NCI-H1092 treated with DMSO at 0.1 percent for 48 hours (cell line): ENCODE results near the gene LILRA5.
"Not testable (repeated sequence)": the region's sequence is repeated elsewhere in the genome, so short reads cannot be mapped to it uniquely, and the experiment has no call there.

Experiments
- DNase-seq: peaks from one replicate; lab custom pipeline; 2025; lab: John Stamatoyannopoulos, UW

Gene LILRA5

GRCh38 chr19:54312436-54313377 lies at the start of gene LILRA5:
Gene LILRA5 (minus strand): TSS chr19:54313166. CDS start chr19:54313019, 147 bp downstream.
- DNase-seq: no peak

DNA sequence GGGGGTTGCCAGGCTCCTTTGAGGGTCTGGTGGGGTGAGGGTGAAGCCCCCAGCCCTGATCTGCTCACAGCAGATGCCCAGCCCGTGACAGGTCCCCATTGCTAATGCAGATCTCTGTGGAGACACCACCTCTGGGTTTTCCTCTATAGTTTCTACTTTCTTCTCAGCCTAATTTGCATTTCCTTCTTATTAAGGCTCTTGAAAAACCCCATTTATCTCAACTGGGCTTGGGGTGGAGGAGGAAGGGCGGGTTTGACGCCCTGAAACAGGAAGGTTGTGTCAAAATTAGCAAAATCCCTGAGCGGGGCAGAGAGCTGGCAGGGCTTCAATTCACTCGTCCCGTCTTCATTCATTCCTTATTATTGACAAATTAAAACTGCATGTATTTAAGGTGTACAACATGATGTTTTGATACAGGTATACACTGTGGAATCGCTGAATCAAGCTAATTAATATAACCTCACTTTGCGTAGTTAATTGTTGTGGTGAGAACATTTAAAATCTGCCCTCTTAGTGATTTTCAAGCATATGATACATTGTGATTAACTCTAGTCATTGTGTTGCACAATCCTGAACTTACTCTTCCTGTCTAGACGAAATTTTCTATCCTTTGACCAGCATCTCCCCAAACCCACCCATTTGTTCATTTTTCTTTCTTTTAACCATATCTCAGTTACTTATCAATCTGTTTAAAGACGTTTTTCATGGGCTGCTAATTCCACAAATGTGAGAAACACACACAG lies 48.9 kb upstream of the LILRA5 start:
- DNase-seq: not testable (repeated sequence)

- DNase-seq: not testable (repeated sequence)
These were observed 46.3 kb upstream of the LILRA5 start for GRCh38 chr19:54359149-54359820.

DNA sequence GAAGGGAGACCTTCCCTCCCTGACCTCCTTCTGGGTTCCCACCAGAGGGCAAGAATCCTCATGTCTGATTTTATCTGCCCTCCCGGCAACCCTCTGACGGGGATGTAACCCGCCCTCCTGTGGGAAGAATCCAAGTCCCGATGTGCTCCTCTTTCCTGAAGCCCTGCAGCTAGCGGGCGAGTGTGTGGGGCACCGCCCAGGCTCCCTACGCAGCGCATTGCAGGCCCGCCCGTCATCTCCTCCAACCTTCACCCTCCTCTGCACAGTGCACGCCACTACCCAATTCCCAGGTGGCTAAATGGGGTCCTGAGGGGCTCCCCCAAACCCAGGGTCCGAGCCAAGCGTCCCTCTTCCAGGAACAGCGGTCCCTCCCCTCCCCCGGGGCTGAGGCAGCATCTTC lies 44.4 kb upstream of the LILRA5 start:
- no peak for DNase-seq

GRCh38 chr19:54356444-54357056 lies 43.6 kb upstream of the LILRA5 start:
- DNase-seq: no peak

DNA sequence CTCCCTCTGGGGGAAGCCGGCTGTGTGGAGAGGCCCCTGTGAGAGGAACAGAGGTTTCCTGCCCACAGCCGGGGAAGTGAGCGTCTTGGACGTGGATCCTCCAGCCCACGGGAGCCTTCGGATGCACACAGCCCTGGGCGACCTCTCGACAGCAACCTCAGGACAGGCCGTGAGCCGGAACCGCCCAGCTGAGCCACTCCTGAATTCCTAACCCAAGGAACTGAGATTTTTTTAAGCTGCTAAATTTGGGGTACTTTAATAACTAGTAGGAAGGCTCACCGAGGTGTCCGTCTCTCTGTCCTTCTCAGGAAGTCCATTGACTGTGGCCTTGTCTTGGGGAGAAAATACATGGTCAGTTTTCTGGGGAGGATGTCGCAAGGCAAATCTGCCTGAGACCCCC lies 42.7 kb upstream of the LILRA5 start:
- no peak for DNase-seq

DNA sequence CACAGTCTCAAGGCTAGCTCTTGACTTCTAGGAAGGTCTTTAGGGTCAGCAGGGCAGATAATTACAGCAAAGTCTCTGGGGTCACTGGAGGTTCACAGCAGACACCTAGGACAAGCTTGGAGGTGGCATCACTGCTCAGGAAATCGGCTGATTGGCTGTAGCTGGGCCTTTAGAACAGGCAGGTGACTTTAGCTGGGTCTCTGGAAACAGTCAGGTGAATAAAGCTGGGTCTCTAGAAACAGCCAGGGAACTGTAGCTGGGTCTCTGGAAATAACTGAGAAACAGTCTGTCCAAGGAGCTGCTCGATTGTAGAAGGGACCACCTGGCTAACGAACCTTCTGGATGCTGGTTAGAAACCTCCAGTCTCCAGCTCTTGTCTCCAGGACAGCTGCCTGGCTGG lies 41.8 kb upstream of the LILRA5 start:
- DNase-seq: no peak

GRCh38 chr19:54352546-54352945 lies 39.6 kb upstream of the LILRA5 start:
- DNase-seq: no peak

DNA sequence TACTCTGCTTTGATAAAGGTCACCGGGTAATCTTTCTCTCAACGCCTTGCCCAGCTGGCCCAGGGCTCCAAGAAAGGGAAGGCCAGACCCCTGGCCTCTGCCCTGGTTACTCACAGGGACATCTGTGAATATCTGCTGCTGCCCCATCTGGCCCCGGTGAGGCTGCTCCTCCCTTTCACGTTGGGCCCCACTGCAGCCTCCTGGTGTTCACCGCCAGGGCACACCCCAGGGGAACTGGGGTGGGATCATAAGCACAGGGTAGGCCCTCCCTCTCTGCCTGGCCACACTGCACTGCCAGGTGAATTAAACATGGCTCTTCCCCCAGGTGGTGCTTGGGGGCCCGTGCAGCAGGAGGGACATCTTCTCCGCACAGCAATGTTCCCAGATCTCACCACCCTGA lies 39.1 kb upstream of the LILRA5 start:
- no peak for DNase-seq

DNA sequence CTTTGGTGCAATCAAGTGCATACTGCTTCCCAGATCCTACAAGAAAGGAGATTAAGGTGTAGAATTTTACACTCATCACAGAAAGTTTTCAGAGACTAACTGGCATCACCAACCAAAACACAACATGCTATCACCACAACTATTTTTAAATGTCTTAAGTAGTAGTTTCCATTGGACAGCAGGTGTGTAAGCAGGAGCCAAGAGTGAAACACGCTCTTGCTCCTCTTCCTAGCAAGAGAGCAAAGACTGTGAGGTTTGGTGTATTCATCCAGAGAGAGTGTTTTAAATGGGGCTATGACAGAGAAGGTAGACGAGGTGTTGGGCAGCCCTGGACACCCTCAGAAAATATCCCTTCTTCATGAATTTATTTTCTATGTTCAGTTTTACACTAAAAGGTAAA lies 38.5 kb upstream of the LILRA5 start:
- DNase-seq: no peak

GRCh38 chr19:54345938-54346386 lies 33.0 kb upstream of the LILRA5 start:
- no peak for DNase-seq

GRCh38 chr19:54343868-54344267 lies 30.9 kb upstream of the LILRA5 start:
- DNase-seq: no peak

- DNase-seq: no peak
These were observed 28.3 kb upstream of the LILRA5 start for GRCh38 chr19:54341295-54341694.

DNA sequence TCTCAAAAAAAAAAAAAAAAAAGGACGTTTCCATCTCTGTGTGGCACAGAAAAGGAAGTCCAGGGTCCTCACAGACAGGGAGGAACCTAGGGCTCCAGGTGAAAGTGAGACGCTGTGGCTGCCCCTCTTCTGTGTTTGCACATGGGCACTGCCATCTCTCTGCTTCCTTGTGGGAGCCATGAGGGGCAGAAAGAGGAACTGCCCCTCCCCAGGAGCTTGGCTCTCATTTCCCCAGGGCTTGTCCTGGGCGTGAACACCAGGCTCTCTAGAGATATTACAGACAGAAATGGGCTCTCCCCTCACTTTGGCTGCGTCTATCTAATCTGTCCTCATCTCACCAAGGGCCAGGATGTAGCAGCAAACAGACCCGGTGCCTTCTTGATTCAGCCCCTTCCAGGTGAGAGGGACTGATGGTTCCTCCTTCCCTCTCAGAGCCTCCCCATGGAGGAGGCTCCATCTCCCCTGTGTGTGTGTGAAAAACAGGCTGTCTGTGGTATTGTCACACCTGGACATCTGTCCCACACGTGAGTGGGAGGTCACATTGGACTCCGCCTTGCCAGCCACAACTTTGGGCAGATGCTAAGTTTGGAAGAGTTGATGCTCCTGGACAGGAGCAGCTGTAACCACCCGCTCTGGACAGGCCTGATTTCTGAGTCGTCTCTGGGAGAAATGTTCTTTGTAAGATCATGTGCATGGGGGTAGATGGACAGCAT lies 26.8 kb upstream of the LILRA5 start:
- DNase-seq: no peak

GRCh38 chr19:54338521-54338920 lies 25.6 kb upstream of the LILRA5 start:
- DNase-seq: no peak

GRCh38 chr19:54337858-54338230 lies 24.9 kb upstream of the LILRA5 start:
- DNase-seq: no peak

DNA sequence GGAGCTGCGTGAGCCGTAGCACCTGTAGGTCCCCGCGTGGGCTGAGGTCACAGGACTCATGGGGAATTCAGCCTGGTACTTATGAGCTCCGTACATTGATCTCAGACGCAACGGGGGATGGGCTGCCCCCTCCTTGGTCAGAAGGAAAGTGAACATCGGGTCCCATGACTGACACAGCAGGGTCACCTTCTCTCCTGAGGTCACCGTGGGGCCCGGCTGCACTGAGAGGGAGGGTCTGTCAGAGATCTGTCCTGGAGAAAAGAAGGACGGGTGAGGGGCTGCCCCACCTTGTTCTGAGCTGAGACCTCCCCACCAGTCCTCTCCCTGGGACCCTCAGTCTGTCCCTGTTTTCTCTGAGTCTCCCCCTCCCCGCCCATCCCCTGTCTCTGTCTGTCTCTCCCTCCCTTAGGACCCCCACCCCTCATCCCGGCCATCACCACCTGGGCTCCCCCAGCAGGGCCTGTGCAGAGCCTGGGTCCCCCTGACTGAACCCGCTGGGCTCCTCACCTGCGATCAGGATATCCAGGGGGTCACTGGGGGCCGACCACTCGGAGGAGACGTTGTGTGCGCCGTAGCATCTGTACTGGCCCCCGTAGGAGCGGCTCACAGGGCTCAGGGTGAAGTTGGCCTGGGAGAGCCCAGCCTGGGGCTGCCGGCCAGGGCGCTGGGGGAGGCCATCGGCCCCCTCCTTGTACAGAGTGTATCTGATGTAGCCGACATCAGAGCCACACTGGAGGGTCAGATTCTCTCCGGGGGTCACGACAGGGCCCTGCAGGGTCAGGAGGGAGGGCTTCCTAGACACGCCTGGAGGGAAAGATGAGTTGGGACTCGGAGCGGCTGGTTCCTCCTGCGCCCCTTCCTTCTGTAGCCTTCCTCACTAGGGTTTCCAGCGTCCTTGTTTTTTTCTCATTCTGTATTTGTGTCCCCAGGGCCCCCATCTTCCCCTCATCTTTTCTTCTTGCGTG lies 24.2 kb upstream of the LILRA5 start:
- no peak for DNase-seq

- DNase-seq: no peak
These were observed 23.3 kb upstream of the LILRA5 start for GRCh38 chr19:54335979-54336892.

DNA sequence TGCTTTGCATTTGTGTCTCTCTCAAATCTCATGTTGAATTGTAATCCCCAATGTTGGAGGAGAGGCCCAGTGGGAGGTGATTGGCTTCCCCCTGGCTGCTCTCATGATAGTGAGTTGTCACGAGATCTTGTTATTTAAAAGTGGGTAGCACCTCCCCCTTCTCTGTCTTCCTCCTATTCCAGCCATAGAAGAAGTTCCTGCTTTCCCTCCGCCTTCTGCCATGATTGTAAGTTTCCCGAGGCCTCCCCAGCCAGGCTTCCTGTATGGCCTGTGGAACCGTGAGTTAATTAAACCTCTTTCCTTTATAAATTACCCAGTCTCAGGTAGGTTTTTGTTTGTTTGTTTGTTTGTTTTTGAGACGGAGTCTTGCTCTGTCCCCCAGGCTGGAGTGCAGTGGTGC lies 22.2 kb upstream of the LILRA5 start:
- DNase-seq: no peak
